GM12873 (cell line): ENCODE data around the gene KIT.

Experiments
- CTCF ChIP-seq: IDR thresholded peaks from 2 replicates; pipeline ENCODE4 v1.5.1; 2012; ENCODE audit warnings: low read depth, mild to moderate bottlenecking, moderate library complexity, low read length, control low read depth; ENCODE audit not compliant: insufficient read depth; ENCODE audit errors: missing control alignments

The KIT gene

DNA sequence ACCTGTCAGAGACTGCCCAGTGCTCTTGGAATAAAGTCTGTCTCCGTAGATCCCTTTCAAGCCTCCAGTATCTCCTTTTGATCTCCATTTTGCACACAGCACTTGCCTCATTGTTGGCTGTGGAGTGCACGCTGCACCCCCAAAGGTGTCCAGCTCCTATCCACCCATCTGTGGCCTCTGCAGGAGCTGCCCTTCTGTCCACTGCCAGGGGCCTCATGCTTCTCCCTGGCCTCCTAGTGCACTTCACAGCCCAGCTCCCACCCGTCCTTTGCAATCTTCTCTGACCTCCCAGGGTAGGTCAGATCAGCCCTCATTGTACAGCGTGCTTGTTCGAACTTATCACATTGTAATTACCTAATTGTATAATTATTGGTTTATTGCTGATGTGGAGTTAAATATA, 18.9 kb downstream of the KIT start:
- TF ChIP-seq CTCF: no peak

- no peak for TF ChIP-seq CTCF
These were observed 19.7 kb downstream of the KIT start for GRCh38 chr4:54677416-54677815.

DNA sequence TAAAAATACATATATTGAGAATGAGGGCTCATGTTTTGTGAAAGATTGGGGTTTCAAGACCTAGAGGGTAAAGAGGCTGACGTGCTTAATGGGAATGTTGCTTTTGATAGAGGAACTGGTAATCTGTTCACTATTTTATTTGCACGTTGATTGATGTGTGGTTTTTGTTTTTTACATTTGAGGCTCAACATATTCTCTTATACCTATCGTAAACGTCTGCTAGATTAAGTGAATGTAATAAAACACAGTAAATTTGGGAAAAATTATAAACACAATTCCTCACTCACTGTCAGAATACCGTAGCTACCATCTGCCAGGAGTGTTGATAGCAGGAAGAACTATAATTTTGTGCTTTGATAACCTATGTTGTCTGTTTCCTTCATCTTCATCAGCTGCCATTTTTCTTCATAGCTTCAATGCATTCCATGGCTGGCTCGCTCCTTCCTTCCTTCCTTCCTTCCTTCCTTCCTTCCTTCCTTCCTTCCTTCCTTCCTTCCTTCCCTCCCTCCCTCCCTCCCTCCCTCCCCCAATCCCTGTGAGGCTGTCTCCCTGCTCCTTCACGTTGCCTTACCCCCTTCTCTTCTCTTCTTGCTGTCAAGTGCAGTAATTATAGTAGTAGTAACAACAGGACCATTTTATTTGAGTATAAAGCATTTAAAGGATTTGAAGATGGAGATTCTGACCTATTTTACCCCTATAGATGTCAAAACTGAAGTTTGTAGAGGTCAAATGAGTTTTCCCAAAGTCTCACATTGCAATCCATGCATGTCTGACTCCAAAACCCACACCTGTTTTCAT, 20.3 kb downstream of the KIT start:
- TF ChIP-seq CTCF: no peak

DNA sequence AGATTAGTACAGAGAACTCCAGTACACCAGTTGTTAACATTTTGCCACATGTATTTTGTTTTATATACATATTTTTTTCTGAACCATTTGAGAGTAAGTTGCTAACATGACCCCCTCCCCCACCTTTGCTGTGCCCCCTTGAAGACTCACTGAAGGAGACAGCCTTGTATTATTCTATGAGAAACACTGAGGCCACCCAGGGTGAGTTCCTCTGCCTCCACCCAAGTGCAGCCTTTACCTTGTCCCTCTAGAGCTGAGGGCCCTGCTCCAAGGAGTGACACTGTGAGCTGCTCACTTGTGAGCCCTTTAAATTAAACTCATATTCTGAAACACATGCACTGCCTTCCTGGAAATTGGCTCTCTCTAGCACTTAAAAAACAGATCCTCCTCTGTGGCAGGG, 21.1 kb downstream of the KIT start:
- no peak for TF ChIP-seq CTCF

DNA sequence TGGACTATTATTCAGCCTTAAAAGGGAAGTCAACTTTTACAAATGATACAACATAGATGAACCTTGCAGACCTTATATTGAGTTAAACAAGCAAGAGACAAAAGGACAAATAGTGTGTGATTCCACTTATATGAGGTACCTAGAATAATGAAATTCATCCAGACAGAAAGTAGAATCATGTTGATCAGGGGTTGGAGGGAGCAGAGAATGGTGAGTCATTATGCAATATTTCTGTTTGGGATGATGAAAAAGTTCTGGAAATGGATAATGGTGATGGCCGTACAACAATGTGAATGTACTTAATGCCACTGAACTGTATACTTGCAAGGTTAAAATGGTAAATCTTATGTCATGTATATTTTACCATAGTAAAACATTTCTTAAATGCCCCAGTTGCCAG, 22.1 kb downstream of the KIT start:
- TF ChIP-seq CTCF: no peak

DNA sequence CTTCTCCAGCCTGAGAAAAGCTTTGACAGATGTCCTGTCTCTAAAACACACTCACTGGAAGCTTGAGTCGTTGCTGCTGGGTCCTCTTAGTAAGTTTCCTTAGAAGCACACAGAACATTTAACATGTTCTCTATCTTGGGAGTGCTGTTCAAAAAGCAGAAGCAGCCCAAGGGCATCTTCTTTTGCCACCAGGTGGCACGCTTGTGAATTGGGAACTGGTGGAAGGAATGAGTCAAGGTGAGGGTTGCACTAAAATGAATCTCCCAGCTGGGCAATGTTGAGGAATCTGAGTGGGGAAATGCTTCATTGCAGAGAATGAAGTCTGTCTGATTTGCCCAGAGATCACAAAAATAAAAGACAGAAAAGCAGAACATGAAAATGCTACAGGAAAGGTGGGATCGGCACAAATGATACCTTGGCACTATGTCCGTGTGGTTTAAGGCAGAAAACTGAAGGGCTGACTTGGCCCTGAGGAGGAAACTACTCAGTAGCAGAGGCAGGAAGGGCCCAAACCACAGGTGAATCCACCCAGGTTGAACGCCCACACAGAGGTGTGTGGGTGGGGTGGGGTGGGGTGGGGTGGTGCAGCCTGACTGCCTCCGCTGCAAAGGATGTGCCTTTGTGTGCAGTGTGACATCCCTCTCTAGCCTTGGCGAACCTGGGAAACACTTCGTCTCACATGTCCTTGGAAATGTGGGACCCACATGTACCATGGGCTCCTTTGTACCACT, 26.0 kb downstream of the KIT start:
- TF ChIP-seq CTCF: peak; percentile 71

GRCh38 chr4:54685810-54686209, 28.1 kb downstream of the KIT start:
- no peak for TF ChIP-seq CTCF
